HG02759 (cell line): Measurements from ENCODE around the gene TBXAS1.
"Not testable (repeated sequence)": the region's sequence is repeated elsewhere in the genome, so short reads cannot be mapped to it uniquely, and the experiment has no call there.

Experiments used
- ATAC-seq: cut with Tn5 transposase; IDR thresholded peaks from one replicate; pipeline ENCODE4 v1.9.1; 2021; ENCODE audit warnings: mild to moderate bottlenecking, moderate library complexity; ENCODE audit not compliant: unreplicated experiment

The TBXAS1 gene

GRCh38 chr7:139825666-139826290 is 3.3 kb upstream of the TBXAS1 start:
- no peak for ATAC-seq

GRCh38 chr7:139827042-139827441 is 2.0 kb upstream of the TBXAS1 start:
- ATAC-seq: no peak

GRCh38 chr7:139828446-139828845 is 618 bp upstream of the TBXAS1 start:
- no peak for ATAC-seq

- ATAC-seq: peak; percentile 32
Observed at GRCh38 chr7:139829775-139830117, 682 bp downstream of the TBXAS1 start.

- no peak for ATAC-seq
Observed at GRCh38 chr7:139830292-139830691, 1.2 kb downstream of the TBXAS1 start.

GRCh38 chr7:139830782-139831501 is 1.9 kb downstream of the TBXAS1 start:
- ATAC-seq: peak; percentile 61

GRCh38 chr7:139835848-139836247 is 6.8 kb downstream of the TBXAS1 start:
- ATAC-seq: not testable (repeated sequence)

GRCh38 chr7:139837291-139837690 is 8.2 kb downstream of the TBXAS1 start:
- not testable (repeated sequence) for ATAC-seq

GRCh38 chr7:139838276-139838675 is 9.2 kb downstream of the TBXAS1 start:
- ATAC-seq: no peak

- ATAC-seq: no peak
Observed at GRCh38 chr7:139838876-139839275, 9.8 kb downstream of the TBXAS1 start.

- no peak for ATAC-seq
Observed at GRCh38 chr7:139840776-139841175, 11.7 kb downstream of the TBXAS1 start.

- peak; percentile 88 for ATAC-seq
Observed at GRCh38 chr7:139842401-139843210, 13.5 kb downstream of the TBXAS1 start.

- ATAC-seq: not testable (repeated sequence)
Observed at GRCh38 chr7:139843211-139843537, 14.1 kb downstream of the TBXAS1 start.

- ATAC-seq: no peak
Observed at GRCh38 chr7:139844779-139845442, 15.8 kb downstream of the TBXAS1 start.

GRCh38 chr7:139845443-139845805 is 16.4 kb downstream of the TBXAS1 start:
- ATAC-seq: no peak

GRCh38 chr7:139846297-139846696 is 17.2 kb downstream of the TBXAS1 start:
- no peak for ATAC-seq

GRCh38 chr7:139848274-139848673 is 19.2 kb downstream of the TBXAS1 start:
- ATAC-seq: no peak

GRCh38 chr7:139850906-139851305 is 21.8 kb downstream of the TBXAS1 start:
- ATAC-seq: no peak

GRCh38 chr7:139851770-139852481 is 22.9 kb downstream of the TBXAS1 start:
- ATAC-seq: no peak

GRCh38 chr7:139852482-139852845 is 23.4 kb downstream of the TBXAS1 start:
- ATAC-seq: no peak
